ENCODE measurements around the gene GCNT1.

DNA sequence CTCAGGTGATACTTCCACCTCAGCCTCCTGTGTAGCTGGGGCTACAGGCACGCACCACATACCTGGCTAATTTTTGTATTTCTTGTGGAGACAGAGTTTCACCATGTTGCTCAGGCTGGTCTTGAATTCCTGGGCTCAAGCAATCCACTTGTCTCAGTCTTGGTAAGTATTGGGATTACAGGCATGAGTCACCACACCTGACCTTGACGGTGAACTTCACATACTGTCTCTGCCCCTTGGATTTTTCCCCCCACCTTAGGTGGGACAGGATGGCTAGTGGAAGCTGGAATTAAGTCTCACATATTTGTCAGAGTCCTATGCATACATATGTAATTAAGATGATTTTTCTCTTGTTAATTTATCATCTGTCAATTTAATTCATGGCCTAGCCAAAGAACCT, 43.8 kb upstream of the GCNT1 start:
- TF ChIP-seq, protein P1, sequence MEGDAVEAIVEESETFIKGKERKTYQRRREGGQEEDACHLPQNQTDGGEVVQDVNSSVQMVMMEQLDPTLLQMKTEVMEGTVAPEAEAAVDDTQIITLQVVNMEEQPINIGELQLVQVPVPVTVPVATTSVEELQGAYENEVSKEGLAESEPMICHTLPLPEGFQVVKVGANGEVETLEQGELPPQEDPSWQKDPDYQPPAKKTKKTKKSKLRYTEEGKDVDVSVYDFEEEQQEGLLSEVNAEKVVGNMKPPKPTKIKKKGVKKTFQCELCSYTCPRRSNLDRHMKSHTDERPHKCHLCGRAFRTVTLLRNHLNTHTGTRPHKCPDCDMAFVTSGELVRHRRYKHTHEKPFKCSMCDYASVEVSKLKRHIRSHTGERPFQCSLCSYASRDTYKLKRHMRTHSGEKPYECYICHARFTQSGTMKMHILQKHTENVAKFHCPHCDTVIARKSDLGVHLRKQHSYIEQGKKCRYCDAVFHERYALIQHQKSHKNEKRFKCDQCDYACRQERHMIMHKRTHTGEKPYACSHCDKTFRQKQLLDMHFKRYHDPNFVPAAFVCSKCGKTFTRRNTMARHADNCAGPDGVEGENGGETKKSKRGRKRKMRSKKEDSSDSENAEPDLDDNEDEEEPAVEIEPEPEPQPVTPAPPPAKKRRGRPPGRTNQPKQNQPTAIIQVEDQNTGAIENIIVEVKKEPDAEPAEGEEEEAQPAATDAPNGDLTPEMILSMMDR (IDR thresholded peaks at IDR 0.05), result no peak
- no peak for TF ChIP-seq ZFX (IDR thresholded peaks at IDR 0.05; ENCODE audit: borderline replicate concordance)

All from 22Rv1 (cell line).